HG03575 (cell line): Measurements from ENCODE around the gene LAPTM5.
"Not testable (repeated sequence)": the region's sequence is repeated elsewhere in the genome, so short reads cannot be mapped to it uniquely, and the experiment has no call there.

Source experiments
- ATAC-seq: cut with Tn5 transposase; IDR thresholded peaks from one replicate; pipeline ENCODE4 v1.9.1; 2021; ENCODE audit not compliant: unreplicated experiment, insufficient number of reproducible peaks, low FRiP score; ENCODE audit errors: extremely low read depth

Gene LAPTM5

GRCh38 chr1:30775433-30775975 is 17.9 kb upstream of the LAPTM5 start:
- ATAC-seq = no peak

GRCh38 chr1:30774550-30775432 is 17.2 kb upstream of the LAPTM5 start:
- ATAC-seq = no peak

GRCh38 chr1:30773722-30774358 is 16.3 kb upstream of the LAPTM5 start:
- ATAC-seq = no peak

GRCh38 chr1:30771005-30771404 is 13.4 kb upstream of the LAPTM5 start:
- ATAC-seq = no peak

- no peak for ATAC-seq
Observed at GRCh38 chr1:30770150-30770549, 12.6 kb upstream of the LAPTM5 start.

GRCh38 chr1:30768830-30769718 is 11.5 kb upstream of the LAPTM5 start:
- no peak for ATAC-seq

GRCh38 chr1:30768159-30768829 is 10.7 kb upstream of the LAPTM5 start:
- no peak for ATAC-seq

GRCh38 chr1:30766948-30767347 is 9.4 kb upstream of the LAPTM5 start:
- not testable (repeated sequence) for ATAC-seq

- no peak for ATAC-seq
Observed at GRCh38 chr1:30765556-30766434, 8.2 kb upstream of the LAPTM5 start.

GRCh38 chr1:30764939-30765555 is 7.5 kb upstream of the LAPTM5 start:
- ATAC-seq = no peak

- ATAC-seq = no peak
Observed at GRCh38 chr1:30764396-30764795, 6.8 kb upstream of the LAPTM5 start.

- ATAC-seq = no peak
Observed at GRCh38 chr1:30763651-30764248, 6.2 kb upstream of the LAPTM5 start.

- ATAC-seq = no peak
Observed at GRCh38 chr1:30762930-30763650, 5.5 kb upstream of the LAPTM5 start.

GRCh38 chr1:30762152-30762929 is 4.8 kb upstream of the LAPTM5 start:
- no peak for ATAC-seq

- no peak for ATAC-seq
Observed at GRCh38 chr1:30761381-30762151, 4.0 kb upstream of the LAPTM5 start.
